Stimulated activated effector memory CD8-positive, alpha-beta T cell treated with anti-CD3 and anti-CD28 coated beads, Interleukin-12 subunit alpha, Interleukin-12 subunit beta, amount 100 ng/mL, for 72 hours (primary cell): Measurements from ENCODE around the gene TRIM51G.
"Not testable (repeated sequence)": the region's sequence is repeated elsewhere in the genome, so short reads cannot be mapped to it uniquely, and the experiment has no call there.

Experiments used
- ATAC-seq: fragments of 150-1000 bp; cut with Tn5 transposase; 2 replicates; pipeline ENCODE4 v1.10.0; 2021
- DNase-seq, 2 donors: peaks; one replicate each; pipeline ENCODE4 v3.0.0; 2021 to 2022; ENCODE audit warnings: low spot score in 2 of 2
- H3K27ac Mint-ChIP-seq: one replicate; pipeline ENCODE4 v1.8.0; 2022; ENCODE audit warnings: mild to moderate bottlenecking, mixed read lengths
- H3K36me3 Mint-ChIP-seq: one replicate; pipeline ENCODE4 v1.8.0; 2022; ENCODE audit warnings: mild to moderate bottlenecking, mixed read lengths
- H3K4me1 Mint-ChIP-seq: one replicate; pipeline ENCODE4 v1.8.0; 2022; ENCODE audit warnings: mixed read lengths
- H3K4me3 Mint-ChIP-seq: one replicate; pipeline ENCODE4 v1.8.0; 2022; ENCODE audit warnings: mild to moderate bottlenecking, mixed read lengths
- H3K9me3 Mint-ChIP-seq: one replicate; pipeline ENCODE4 v1.8.0; 2022; ENCODE audit warnings: mixed read lengths

Gene TRIM51G

GRCh38 chr11:48983785-48984184, at the start of gene TRIM51G:
Gene TRIM51G (minus strand): TSS chr11:48983885. CDS start chr11:48981695, 2,190 bp downstream.
- not testable (repeated sequence) for H3K27ac Mint-ChIP-seq

DNA sequence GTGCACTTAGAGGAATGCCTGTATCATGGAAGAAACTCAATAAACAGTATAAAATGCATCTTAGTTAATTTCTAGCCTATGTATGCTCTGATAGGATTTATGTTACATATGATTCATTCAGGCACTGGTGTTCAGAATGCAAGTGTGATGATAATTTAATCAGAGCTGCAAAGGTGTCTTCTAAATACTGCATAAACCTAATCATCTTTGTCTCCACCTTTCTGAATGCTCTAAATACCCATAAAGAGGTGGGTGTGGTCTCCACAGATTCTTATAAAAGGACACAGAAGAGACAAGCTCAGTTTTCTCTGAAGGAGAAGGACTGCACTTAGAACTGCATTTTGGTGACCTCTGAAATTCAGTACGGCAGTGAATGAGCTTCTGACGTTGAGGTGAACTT, 44.8 kb upstream of the TRIM51G start, which contains the start of gene TRIM49B:
TSS of gene TRIM49B (plus strand) at position 301 of the 400 bp plus-strand sequence. CDS start 2,777 bp downstream, outside the sequence.
- H3K9me3 Mint-ChIP-seq, H3K4me3 Mint-ChIP-seq, DNase-seq, H3K36me3 Mint-ChIP-seq, ATAC-seq, H3K4me1 Mint-ChIP-seq, H3K27ac Mint-ChIP-seq: not testable (repeated sequence)

More at GRCh38 chr11:48983785-48984184, at the start of gene TRIM51G:
- not testable (repeated sequence) for H3K36me3 Mint-ChIP-seq, ATAC-seq, H3K9me3 Mint-ChIP-seq, H3K4me3 Mint-ChIP-seq, DNase-seq, H3K4me1 Mint-ChIP-seq

DNA sequence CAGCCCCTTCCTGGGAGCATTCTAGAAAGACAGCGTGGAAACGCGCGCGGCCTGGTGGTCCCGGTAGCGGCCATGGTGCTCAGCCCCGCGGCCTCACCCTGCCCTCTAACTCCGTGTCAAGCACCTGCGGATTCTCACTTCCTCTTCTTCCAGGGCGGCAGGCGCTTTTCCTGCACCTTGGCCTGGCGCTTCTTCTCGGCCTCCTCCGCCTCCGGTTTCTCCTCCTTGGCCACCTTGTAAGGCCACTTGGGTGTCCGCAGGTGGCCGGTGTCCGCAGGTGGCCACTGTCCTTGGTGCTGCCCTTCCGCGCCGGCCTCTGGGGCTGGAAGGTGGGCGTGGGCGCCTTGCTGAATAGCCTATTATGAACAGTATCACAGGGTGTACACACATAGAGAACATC, 15.1 kb downstream of the TRIM51G start:
- H3K4me3 Mint-ChIP-seq, H3K9me3 Mint-ChIP-seq, H3K4me1 Mint-ChIP-seq, DNase-seq, H3K27ac Mint-ChIP-seq, H3K36me3 Mint-ChIP-seq, ATAC-seq: not testable (repeated sequence)

DNA sequence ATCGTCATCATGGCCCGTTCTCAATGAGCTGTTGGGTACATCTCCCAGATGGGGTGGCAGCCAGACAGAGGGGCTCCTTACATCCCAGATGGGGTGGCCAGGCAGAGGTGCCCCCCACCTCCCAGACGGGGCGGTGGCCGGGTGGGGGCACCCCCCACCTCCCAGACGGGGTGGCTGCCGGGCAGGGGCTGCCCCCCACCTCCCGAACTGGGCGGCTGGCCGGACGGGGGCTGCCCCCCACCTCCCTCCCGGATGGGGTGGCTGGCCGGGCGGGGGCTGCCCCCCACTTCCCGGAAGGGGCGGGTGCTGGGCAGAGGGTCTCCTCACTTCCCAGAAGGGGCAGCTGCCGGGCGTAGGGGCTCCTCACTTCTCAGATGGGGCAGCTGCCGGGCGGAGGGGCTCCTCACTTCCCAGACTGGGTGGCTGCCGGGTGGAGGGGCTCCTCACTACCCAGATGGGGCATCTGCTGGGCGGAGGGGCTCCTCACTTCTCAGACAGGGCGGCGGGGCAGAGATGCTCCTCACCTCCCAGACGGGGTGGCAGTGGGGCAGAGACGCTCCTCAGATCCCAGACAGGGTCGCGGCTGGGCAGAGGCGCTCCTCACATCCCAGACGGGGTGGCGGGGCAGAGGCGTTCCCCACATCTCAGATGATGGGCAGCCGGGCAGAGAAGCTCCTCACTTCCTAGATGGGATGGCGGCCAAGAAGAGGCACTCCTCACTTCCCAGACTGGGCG, 28.2 kb downstream of the TRIM51G start:
- H3K4me3 Mint-ChIP-seq, ATAC-seq: not testable (repeated sequence)

DNA sequence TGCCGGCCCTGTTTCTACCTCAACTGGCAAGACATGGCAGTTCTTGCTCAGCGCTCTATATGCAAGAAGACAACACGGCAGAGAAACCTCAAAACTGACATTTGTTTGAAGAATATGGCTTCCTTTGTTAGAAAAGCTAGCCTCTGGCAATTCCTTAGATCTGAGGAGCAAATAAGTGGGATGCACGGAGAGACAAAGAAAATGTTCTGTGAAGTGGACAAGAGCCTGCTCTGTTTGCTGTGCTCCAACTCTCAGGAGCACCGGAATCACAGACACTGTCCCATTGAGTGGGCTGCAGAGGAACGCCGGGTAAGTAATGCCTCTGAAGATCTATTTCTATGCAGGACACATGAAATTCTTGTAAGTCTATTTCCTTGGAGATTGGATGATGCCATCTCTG, 37.9 kb downstream of the TRIM51G start:
- ATAC-seq, H3K4me3 Mint-ChIP-seq, H3K4me1 Mint-ChIP-seq, H3K27ac Mint-ChIP-seq, H3K9me3 Mint-ChIP-seq, H3K36me3 Mint-ChIP-seq, DNase-seq: not testable (repeated sequence)

More for the DNA sequence above, 28.2 kb downstream of the TRIM51G start:
- H3K9me3 Mint-ChIP-seq, H3K4me1 Mint-ChIP-seq, H3K27ac Mint-ChIP-seq, H3K36me3 Mint-ChIP-seq, DNase-seq: not testable (repeated sequence)
